Mammary epithelial cell (primary cell): ENCODE results near the gene KCTD20.

Experiments
- EZH2 ChIP-seq: IDR thresholded peaks from 2 replicates; pipeline ENCODE4 v1.6.1; 2012; ENCODE audit warnings: low read length, inconsistent platforms, borderline replicate concordance
- TF ChIP-seq, protein P1 (sequence below), 2 donors: IDR thresholded peaks in 1 of 2; conservative IDR thresholded peaks in 1 of 2; 2 replicates each; pipeline ENCODE4 v1.5.1; 2011 to 2012; ENCODE audit warnings: inconsistent platforms in 2 of 2, low read length in 2 of 2, mild to moderate bottlenecking in 2 of 2, control low read depth in 1 of 2, low read depth in 1 of 2; ENCODE audit not compliant: insufficient read depth in 1 of 2; ENCODE audit errors: extremely low read depth in 1 of 2

DNA sequence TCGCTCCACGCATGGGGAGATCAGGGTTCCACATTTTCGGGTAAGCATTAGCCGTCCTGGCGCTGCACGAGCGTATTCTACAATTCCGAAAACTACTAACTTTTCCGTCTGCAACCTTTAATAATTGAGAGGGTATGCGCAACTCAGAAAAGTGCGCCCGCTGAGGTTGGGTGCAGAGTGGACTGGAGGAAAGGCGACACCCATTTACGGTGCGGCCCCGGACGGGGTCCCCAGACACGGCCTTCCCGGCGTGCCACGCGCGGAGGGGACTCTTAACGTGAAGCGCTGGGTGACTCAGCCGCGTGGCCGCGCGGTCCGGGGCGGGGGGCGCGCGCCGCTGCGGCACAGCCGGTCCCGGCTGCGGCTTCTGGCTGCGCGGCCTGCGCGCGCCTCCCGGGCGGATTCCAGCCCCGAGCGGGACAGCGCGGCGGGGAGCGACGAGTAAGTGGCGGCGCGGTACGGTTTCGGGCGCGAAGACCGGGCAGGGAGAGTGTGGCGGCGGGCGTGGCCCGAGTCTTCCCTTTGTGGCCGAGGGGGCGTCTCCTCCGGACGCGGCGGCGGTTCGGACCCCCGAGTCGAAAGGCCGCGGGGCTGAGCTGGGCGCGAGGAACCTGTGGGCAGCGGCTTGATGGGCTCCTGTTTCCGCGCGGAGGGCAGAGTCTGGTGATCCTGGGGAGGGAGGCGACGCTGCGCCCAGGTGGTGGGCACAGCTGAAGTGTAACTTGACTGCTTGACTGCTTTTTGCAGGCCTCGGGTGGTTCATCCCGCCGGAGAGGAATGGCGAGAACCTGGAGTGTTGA, at the start of gene KCTD20, which contains the start of gene PXT1:
- no peak for TF ChIP-seq EZH2
- TF ChIP-seq, protein P1, sequence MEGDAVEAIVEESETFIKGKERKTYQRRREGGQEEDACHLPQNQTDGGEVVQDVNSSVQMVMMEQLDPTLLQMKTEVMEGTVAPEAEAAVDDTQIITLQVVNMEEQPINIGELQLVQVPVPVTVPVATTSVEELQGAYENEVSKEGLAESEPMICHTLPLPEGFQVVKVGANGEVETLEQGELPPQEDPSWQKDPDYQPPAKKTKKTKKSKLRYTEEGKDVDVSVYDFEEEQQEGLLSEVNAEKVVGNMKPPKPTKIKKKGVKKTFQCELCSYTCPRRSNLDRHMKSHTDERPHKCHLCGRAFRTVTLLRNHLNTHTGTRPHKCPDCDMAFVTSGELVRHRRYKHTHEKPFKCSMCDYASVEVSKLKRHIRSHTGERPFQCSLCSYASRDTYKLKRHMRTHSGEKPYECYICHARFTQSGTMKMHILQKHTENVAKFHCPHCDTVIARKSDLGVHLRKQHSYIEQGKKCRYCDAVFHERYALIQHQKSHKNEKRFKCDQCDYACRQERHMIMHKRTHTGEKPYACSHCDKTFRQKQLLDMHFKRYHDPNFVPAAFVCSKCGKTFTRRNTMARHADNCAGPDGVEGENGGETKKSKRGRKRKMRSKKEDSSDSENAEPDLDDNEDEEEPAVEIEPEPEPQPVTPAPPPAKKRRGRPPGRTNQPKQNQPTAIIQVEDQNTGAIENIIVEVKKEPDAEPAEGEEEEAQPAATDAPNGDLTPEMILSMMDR (conservative IDR thresholded peaks at IDR 0.05 in 1 of 2, IDR thresholded peaks at IDR 0.05 in 1 of 2; ENCODE audit: extremely low read depth in 1 of 2, insufficient read depth in 1 of 2, low read depth in 1 of 2, low read length in 2 of 2) = peak in 1 of 2 donors; percentile 4
